Fibroblast of the conjunctiva (primary cell): ENCODE data around the gene PLEKHS1.

Source experiments
- DNase-seq: peaks from one replicate; pipeline ENCODE4 v3.0.0-alpha.2; 2010; ENCODE audit warnings: low read depth

The PLEKHS1 gene

DNA sequence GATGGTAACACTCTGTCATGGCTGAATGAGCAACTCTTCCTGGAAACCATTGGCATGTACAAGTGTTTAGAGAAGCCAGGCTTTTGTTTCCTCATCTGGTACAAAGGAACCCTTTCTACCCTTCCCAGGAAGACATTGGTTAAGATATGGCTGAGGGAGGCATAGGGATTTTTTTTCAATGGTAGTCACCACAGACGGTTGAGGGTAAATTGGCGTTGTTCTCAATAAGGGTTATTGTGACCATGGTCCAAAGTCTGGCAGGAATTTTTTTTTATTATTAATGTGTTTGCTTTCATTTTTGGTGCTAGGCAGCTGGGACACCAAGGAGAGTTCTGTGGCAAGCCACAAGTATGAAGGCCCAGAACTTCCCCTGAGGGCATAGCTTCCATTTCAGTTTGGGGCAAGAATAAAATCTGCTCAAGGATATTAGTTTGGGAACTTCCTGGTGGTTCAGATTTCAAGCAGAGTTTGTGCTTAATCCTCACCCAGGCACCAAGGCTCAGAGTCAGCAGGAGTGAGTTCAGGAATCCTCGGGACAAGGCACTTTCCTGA, at the start of gene PLEKHS1:
TSS of gene PLEKHS1 (plus strand) at position 502 of the 552 bp plus-strand sequence. CDS start 3,596 bp downstream, outside the sequence.
- no peak for DNase-seq

DNA sequence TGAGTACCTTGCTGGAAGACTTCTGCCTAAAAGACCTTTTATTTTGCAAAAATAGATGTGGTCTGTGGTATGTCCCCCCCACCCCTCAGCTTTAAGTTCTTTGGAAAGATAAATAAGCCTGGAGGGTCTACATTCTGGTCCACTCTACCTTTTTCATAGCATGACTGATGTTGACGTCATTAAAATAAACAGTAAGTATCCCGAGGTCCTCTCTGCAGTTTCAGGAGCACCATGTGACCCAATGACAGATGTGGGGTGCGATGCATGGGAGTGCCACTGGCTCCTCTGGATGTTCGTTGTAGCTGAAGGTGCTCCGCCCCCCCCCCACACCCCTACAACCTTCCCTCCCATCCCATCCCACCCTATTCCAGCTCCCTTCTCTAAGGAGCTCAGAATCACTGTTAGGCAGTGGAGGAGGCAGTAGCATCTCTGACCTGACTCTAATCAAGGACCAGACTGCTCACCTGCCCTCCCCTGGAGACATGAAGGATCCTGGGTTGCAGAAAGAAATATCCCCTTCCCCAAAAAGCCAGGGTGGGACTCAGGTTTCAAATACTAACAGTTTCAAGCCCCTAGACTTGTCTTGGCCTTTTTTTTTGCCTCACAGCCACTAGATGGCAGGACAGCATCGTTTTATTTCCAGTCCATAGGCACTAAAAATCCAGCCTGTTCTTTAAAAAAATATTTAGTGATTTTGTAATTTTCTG, 46.7 kb upstream of the PLEKHS1 start:
- DNase-seq = peak; percentile 44

DNA sequence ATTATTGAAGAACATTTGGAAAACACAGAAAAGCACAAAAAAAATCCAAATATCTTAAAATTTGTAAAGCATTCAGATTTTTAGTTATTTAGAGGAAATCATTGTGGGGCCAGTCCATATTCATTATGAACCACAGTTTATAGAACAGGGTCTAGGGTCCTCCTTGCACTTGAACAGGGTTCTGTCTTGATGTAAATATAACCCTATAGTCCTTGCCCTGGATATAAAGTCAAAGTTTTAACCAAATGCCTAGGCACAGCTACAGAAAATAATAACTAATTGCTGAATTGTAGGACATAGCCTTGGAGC, 46.2 kb upstream of the PLEKHS1 start:
- no peak for DNase-seq

DNA sequence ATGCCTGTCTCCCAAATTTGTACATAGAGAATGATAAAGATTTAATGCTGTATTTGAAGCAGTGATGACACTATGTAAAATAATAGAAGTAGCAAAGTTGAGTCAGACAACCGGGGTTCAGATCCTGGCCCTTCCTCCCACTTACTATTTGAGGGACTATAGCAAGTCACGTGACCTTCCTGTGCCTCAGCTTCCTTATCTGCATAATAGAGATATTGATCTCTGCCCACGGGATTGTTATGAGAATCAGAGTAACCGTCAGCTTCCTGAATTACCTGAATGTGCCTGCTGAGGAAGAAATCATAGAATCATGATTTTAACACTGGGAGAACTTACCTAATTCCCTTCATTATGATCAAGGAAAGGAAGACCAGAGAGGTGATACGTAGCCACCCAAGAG, 44.9 kb upstream of the PLEKHS1 start:
- DNase-seq = no peak

DNA sequence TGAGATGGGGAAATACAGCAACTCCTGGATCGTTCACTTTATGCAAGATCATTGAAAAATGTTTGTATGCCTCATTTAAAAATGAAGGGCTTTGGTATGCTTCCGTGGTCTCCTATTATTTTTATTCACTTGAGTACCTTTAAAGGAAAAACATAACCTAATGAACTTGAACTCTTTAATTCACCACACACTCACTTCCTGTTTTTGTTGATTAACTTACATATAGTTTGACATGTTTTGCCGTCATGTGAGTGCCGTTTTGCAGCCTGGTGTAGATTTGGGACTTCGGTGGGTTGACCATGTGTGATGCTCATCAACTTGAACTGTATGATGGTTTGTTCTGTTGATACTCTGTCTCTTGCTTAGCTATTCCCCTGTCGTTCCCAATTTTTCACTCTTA, 42.8 kb upstream of the PLEKHS1 start:
- no peak for DNase-seq

DNA sequence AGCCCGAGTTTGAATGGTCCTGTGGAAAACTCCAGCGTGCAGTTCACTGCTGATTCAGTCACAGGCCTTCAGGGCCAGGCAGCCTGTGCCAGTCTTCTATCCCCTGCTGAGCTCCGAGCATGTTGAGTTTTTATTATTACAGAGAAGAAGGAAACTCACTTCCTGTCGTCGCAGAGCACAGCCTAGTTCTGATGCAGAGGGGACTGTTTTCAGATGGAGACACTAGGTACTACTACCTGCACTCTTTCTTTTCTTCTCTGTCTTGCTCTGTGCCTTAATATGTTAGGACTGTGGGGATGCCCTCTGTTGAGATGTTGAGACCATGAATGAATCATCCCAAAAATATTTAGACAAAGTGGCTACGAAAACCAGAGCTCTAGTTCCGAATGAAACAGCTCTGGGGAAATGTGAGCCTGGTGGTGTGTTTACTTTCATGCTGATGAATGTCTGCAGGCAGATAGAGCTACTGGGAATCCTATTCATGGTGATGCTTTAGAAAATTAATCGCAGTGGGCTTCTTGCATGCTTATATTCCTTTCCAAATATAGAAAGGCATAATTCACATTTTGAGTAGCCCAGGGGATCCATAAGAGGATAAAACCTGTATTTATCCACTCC, 42.2 kb upstream of the PLEKHS1 start:
- DNase-seq = peak; percentile 27

DNA sequence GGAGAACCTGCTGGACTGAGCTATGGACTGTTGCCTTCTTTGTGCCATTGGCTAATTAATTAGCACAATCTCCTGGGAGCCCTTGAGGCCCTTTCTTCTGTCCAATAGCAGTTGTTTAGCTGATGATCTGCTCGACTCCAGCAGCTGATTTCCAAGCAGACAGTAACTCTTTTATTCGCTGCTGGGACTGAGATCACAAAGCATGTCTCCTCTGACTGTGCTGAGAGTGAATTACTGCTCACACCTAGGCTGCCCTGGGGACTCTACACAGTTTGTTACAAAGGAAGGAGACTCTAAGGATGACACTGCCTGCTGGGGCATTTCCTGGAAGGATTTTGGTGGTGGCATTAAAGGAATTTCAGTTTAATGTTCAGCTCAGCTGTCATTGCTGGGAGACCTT, 40.3 kb upstream of the PLEKHS1 start:
- DNase-seq = no peak

DNA sequence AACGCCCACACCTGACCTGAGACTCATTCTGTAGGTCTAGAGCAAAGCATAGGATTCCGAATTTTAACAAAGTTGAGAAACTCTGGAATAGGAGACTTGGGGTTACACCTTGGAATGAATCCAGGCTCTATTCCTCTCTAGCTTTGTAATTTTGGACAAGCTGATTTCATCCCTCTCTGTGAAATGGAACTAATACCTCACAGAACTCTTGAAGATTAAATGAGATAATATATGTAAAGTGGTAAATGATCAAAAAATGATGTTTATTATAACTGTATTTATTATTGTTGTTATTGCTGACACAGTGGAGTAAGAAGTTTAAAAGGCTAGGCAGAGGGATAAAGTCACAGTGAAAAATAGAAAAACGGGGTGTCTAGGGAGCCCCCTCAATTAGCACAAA, 39.5 kb upstream of the PLEKHS1 start:
- no peak for DNase-seq

DNA sequence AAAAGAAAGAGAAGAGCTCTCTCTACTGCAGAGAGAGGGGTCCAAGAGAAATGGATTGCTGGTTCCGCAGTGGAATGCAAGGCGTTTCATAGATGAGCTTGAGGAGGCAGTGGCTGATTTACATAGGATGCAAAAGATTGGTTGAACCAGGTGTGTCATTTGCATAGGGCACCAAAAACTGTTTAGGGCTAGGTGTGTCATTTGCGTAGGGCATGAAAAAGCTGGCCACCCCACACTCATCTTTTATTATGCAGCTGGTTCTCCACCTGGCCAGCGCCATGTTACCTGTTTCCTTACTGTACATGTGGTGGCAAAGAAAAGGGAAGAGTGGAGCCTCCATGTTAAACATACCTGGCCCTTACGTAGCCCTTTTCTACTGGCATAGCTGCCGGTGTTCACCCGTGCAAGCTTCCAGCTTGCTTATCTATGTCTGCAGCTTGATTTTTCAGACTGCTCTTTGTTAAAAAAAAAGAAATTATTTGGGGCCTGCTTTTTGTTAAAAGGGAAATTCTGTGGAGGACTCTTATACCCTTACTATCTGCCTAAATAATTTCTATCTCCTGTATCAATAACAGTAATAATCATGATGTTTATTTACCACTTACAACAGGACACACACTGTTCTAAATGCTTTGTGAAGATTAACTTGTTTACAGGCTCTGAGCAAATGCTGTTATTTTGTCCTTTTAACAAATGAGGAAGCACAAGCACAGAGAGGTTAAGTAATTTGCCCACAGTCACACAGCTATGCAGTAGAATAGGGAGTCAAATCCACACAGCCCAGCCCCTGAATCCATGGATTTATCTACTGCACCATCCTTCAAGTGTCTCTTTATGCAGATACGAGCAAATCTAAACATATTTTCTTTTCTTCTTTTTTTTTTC, 38.5 kb upstream of the PLEKHS1 start:
- no peak for DNase-seq

DNA sequence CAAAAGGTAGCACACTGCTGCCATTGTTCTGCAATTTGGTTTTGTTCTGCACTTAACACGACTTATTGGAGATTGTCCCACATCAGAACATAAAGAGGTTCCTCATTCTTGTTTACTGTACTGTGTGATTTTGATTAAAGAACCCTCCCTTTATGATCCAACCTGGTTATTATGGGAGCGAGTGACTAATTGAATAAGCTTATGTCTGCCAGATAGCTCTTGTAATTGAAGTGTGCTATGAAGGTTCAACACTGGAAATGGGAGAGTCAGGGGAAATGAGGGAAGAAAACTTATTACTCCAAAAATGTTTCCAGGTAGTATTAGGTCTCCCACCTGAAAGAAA, 37.9 kb upstream of the PLEKHS1 start:
- no peak for DNase-seq

DNA sequence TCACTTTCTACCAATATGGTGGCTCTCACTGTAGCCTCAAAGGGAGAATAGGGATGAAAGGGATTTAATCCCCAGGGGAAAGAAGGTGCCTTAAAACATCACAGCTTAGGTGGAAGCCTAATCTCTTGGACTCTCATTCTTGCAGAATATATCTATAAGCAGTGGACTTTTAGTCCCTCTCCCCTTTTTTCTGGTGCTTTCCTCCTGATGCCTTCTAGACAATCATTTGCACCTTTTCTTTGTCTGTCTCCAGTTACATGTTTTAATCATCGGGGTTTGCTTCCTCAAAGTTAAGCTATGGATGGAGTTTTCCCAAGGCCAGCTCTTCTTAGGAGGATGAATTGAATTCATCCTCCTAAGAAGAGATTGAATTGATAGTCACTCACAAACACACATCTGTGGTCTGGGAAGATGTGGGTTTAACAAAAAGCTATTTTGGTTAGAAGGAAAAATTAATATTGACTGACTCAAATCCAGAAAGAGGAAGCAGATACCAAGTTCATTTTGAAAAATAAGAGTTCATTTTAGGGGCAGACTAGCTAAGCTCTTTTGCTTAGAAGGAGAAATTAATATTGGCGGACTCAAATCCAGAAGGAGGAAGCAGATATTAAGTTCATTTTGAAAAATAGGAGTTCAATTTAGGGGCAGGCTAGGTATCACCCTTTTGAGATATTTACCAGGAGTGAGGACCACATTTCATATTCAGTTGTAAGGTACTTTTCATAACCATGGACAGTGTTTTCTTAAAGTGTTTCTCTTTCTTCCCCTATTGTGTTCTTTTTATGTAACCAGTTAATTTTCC, 35.2 kb upstream of the PLEKHS1 start:
- no peak for DNase-seq

DNA sequence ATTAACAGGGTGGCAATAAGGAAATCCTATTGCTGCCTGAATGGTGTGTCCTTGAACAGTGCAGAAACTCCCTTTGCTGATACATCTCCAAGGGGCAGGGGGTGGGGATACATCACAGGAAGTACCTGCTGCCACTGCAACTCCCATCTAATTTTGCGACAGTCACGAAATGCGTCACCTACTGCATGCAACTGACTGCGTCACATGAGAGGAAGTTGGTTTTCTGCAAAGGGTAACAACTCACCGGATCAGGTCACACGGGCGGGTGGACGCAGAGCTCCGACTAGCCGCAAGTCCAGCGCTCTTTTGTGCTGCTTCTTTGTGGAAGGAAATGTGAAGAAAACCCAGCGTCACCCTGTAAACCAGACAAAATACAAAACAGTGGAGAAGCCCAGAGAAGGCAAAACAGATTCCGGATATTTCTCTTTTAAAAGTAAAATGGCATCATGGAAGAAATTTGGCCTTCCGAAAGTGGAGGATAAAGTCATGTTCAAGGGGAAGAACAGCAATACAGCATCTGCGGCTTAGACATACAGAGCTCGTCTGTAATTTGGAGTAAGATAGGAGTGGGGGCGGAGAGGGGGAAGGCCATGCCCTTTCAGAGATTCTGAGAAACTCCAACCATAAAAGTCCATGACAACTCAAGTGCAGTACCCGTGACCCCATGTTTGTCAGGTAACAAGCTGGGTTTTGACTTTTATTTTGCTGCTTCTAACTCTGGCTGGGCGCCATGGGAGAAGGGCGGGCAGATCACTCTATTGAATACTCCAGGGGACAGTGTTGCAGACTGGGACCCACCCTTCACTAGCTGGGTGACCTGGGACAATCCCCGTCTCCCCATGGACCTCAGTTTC, 32.3 kb upstream of the PLEKHS1 start:
- no peak for DNase-seq

DNA sequence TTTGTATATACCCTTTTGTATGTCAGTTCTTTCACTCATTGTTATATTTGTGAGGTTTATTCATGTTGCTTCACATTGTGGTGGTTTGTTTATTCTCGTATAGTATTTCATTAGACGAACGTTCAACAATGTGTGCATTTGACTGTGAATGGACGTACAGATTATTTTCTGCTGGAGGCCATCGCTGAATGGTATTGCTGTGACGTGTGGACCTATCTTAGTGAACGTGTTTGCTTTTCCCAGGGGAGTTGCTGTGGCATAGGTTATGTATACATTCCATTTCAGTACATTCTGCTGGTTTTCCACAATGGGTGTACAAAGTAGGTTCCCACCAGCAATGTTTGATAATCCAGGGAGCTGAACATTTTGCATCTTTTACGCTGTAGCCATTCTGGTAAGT, 31.1 kb upstream of the PLEKHS1 start:
- no peak for DNase-seq

DNA sequence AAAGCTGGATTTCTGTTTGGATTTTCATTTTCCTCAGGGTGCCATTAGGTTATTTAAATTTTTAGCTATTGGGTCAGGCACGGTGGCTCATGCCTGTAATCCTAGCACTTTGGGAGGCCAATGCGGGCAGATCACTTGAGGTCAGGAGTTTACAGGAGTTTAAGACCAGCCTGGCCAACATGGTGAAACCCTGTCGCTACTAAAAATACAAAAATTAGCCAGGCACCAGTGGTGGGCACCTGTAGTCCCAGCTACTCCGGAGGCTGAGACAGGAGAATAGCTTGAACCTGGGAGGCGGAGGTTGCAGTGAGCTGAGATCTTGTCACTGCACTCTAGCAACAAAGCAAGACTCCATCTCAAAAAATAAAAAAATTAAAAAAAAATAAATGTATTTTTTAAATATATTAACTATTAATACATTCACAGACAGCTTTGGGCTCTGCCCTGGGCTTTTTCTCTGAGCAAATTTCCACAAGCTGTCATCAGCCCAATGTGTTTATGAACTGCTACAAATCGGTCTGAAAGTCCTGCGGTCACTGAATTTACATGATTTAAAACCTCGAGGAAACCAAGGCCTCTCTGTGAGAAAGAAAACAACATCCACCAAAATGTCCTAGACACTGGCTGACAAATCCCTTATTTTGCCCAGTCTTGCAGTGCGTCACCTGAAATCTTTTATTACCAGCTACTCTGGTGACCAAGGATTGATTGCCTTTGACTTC, 19.2 kb upstream of the PLEKHS1 start:
- no peak for DNase-seq

DNA sequence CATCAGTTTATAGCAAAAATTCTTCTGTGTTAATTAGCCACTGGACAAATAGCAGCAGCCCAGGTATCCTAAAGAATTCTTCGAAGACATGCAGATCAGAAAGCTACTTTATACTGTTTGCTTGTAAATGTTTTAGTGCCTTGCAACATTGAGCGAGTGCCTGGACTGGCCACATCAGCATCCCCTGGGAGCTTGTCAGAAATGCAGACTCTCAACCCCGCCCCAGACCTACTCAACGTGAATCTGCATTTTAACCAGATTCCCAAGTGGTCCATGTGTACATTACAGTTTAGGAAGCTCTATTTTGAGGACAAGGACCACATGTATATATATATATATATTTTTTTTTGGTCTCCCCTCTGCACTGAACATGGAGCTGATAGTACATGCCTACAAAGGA, 18.5 kb upstream of the PLEKHS1 start:
- no peak for DNase-seq

DNA sequence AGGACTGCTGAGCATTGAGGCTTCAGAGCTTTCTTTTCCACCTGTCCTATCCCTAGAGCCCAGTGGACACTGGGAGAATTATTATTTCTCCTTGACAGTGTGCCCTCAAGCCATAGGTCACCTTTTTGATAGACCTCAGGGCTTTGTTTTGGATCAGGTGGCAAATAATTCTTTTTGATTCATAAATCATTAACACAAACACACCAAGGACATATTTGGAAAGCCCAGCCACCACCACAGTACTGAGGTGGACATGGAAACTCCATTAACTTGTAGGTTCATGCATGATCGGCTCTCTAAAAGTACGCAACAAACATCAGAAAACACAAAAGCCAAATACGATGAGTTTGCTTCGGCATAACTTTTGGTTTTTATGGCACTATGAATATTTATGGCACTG, 17.8 kb upstream of the PLEKHS1 start:
- no peak for DNase-seq

DNA sequence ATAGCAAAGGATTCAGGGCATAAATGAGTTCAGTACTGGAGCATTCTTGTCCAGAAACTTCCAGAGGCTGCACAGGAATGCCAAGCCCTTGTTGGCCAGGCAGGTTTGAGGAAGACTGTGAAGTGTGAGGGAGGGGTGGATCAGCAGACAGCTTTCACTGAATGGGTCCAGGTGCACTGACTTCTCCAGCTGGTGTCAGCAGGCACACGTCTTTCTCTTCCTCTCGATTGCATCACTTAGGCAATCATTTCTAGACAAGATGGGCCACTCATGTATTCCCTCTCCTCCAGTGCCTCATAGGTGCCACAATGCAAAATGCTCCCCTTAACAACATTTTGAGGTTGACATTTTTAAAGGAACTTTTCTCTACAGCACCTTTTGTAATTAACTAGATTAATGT, 15.6 kb upstream of the PLEKHS1 start:
- DNase-seq = no peak

DNA sequence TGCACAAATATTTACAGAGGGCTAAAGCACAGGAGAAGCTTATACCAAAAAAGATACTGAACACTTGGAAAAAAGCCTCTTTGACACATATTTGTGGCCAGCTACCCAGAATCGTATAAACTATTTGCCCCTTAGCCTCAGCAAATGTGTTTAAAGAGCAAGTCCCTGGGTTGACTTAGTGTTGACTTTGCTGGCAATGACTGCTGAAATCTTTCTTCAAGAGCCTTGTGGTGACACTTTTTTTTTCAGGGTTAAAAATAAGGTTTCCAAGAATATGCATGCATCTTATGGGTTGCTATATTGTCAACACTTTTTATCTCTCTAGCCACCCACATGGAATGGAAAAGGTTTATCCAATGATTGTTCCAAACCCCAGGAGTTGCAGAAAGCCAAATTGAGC, 14.9 kb upstream of the PLEKHS1 start:
- DNase-seq = no peak

DNA sequence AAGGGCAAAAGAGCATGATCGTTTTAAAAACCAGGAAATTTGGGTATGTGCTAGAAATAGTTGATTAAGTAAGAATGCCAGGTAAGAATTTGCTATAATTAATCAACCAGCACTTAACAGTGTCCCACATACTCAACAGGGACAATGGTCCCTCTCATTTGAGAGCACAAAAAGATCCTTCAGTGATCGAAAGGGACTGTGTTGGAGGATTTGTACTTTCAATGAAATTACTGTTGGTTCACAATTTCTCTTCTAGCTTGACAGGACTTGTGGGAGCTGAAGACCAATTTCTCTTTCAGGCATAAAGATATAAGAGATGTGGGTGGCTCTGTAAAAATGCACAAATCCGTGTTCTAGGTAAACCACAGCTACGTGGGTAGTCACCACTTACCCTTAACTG, 12.5 kb upstream of the PLEKHS1 start:
- no peak for DNase-seq

DNA sequence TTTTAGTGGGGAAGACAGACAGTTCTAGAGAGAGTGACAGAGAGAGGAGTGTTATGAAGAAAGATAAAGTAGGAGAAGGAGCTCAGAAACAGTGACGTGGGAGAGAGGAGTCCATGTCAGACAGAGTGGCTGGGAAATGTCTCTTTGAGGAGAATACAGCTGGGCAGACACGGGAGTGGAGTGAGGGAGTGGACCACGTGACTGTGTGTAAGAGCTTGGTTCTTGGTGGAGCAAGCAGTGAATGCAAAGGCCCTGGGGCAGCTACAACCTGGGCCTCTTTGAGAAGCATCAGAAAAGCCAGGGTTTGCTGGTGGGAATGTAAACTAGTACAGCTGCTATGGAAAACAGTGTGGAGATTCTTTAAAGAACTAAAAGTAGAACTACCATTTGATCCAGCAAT, 11.9 kb upstream of the PLEKHS1 start:
- no peak for DNase-seq

DNA sequence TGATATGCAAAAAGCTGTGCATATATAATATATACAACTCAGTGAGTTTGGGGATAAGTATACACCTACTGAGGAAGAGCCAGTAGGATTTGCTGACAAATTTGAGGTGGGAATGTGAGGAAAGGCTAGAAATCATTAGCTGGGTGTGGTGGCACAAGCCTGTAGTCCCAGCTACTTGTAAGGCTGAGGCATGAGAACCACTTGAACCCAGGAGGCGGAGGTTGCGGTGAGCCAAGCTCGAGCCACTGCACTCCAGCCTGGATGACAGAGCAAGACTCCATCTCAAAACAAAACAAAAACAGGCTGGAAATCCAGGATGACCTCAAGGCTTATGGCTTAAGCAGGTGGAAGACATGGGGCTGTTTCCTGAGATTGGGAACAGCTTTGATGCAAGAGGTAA, 10.6 kb upstream of the PLEKHS1 start:
- no peak for DNase-seq
